ENCODE measurements around the gene RTL5.

- TF ChIP-seq POLR2A (IDR thresholded peaks at IDR 0.05) (no peak), EP300 (IDR thresholded peaks at IDR 0.05) (no peak)
- TF ChIP-seq, protein P1, sequence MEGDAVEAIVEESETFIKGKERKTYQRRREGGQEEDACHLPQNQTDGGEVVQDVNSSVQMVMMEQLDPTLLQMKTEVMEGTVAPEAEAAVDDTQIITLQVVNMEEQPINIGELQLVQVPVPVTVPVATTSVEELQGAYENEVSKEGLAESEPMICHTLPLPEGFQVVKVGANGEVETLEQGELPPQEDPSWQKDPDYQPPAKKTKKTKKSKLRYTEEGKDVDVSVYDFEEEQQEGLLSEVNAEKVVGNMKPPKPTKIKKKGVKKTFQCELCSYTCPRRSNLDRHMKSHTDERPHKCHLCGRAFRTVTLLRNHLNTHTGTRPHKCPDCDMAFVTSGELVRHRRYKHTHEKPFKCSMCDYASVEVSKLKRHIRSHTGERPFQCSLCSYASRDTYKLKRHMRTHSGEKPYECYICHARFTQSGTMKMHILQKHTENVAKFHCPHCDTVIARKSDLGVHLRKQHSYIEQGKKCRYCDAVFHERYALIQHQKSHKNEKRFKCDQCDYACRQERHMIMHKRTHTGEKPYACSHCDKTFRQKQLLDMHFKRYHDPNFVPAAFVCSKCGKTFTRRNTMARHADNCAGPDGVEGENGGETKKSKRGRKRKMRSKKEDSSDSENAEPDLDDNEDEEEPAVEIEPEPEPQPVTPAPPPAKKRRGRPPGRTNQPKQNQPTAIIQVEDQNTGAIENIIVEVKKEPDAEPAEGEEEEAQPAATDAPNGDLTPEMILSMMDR (IDR thresholded peaks at IDR 0.05): no peak
Measured at GRCh38 chrX:72121383-72121782, 10.3 kb downstream of the RTL5 start.
